NCI-H146 treated with DMSO at 0.1 percent for 48 hours (cell line): ENCODE results near the gene C17orf67.
"Not testable (repeated sequence)": the region's sequence is repeated elsewhere in the genome, so short reads cannot be mapped to it uniquely, and the experiment has no call there.

Experiments
- DNase-seq: peaks from one replicate; lab custom pipeline; 2025; ENCODE audit not compliant: unreplicated experiment; lab: John Stamatoyannopoulos, UW

Gene C17orf67

GRCh38 chr17:56778898-56779297 lies 54.8 kb downstream of the C17orf67 start:
- no peak for DNase-seq

GRCh38 chr17:56777859-56778258 lies 55.9 kb downstream of the C17orf67 start:
- no peak for DNase-seq

- DNase-seq, result no peak
Observed at GRCh38 chr17:56774650-56775049, 59.1 kb downstream of the C17orf67 start.

GRCh38 chr17:56773124-56773523 lies 60.6 kb downstream of the C17orf67 start:
- DNase-seq, result no peak

- DNase-seq, result no peak
Observed at GRCh38 chr17:56772442-56772841, 61.3 kb downstream of the C17orf67 start.

GRCh38 chr17:56771975-56772374 lies 61.7 kb downstream of the C17orf67 start:
- DNase-seq, result no peak

GRCh38 chr17:56771563-56771962 lies 62.2 kb downstream of the C17orf67 start:
- no peak for DNase-seq

GRCh38 chr17:56770427-56770826 lies 63.3 kb downstream of the C17orf67 start:
- no peak for DNase-seq

- DNase-seq, result no peak
Observed at GRCh38 chr17:56765449-56765848, 68.3 kb downstream of the C17orf67 start.

GRCh38 chr17:56762988-56763387 lies 70.7 kb downstream of the C17orf67 start:
- no peak for DNase-seq

GRCh38 chr17:56762144-56762543 lies 71.6 kb downstream of the C17orf67 start:
- no peak for DNase-seq

- DNase-seq, result no peak
Observed at GRCh38 chr17:56761387-56761786, 72.3 kb downstream of the C17orf67 start.

GRCh38 chr17:56757611-56758010 lies 76.1 kb downstream of the C17orf67 start:
- DNase-seq, result not testable (repeated sequence)

- no peak for DNase-seq
Observed at GRCh38 chr17:56756536-56756935, 77.2 kb downstream of the C17orf67 start.

- DNase-seq, result no peak
Observed at GRCh38 chr17:56755310-56755709, 78.4 kb downstream of the C17orf67 start.

- no peak for DNase-seq
Observed at GRCh38 chr17:56754523-56755208, 79.1 kb downstream of the C17orf67 start.

- no peak for DNase-seq
Observed at GRCh38 chr17:56752263-56752836, 81.4 kb downstream of the C17orf67 start.

GRCh38 chr17:56751145-56751738 lies 82.5 kb downstream of the C17orf67 start:
- DNase-seq, result no peak

- no peak for DNase-seq
Observed at GRCh38 chr17:56744721-56745120, 89.0 kb downstream of the C17orf67 start.

GRCh38 chr17:56742601-56743000 lies 91.1 kb downstream of the C17orf67 start:
- no peak for DNase-seq
